Measurements from ENCODE around the gene TLN1.

The TLN1 gene

DNA sequence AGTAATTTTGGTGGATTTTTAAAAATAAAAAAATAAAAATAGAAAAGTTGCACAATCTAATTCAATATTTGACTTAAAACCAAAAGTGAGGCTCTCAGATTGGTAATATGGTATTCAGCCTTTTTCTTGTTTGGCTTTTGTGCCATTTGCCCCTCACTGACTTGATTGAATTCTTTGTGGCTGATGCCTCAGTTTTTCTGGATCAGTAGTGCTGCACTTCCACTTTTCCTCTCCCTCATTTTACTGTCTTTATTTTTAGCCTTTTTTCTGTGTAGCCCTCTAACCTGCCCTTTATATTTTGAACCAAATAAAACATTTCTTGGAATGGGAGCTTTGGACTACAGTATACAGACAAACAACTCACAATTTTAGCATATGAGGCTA lies 25.9 kb upstream of the TLN1 start:
- peaks cover 7% of the 10 kb centered on the region for H3K36me3 ChIP-seq (ENCODE audit: control insufficient read depth, insufficient read depth, low read length)
- no peak for DNase-seq (ENCODE audit: extremely low read depth, insufficient read length)
- H3K27me3 ChIP-seq (replicated peaks; ENCODE audit: control insufficient read depth, insufficient read depth, low read length), result no peaks in the 10 kb centered on the region
- TF ChIP-seq, protein P1, sequence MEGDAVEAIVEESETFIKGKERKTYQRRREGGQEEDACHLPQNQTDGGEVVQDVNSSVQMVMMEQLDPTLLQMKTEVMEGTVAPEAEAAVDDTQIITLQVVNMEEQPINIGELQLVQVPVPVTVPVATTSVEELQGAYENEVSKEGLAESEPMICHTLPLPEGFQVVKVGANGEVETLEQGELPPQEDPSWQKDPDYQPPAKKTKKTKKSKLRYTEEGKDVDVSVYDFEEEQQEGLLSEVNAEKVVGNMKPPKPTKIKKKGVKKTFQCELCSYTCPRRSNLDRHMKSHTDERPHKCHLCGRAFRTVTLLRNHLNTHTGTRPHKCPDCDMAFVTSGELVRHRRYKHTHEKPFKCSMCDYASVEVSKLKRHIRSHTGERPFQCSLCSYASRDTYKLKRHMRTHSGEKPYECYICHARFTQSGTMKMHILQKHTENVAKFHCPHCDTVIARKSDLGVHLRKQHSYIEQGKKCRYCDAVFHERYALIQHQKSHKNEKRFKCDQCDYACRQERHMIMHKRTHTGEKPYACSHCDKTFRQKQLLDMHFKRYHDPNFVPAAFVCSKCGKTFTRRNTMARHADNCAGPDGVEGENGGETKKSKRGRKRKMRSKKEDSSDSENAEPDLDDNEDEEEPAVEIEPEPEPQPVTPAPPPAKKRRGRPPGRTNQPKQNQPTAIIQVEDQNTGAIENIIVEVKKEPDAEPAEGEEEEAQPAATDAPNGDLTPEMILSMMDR (IDR thresholded peaks at IDR 0.05; ENCODE audit: insufficient read depth, low read length, poor library complexity, severe bottlenecking), result no peak
- peak overlapping the region; percentile 88 for H3K4me3 ChIP-seq (replicated peaks; ENCODE audit: low read depth, low read length)

DNA sequence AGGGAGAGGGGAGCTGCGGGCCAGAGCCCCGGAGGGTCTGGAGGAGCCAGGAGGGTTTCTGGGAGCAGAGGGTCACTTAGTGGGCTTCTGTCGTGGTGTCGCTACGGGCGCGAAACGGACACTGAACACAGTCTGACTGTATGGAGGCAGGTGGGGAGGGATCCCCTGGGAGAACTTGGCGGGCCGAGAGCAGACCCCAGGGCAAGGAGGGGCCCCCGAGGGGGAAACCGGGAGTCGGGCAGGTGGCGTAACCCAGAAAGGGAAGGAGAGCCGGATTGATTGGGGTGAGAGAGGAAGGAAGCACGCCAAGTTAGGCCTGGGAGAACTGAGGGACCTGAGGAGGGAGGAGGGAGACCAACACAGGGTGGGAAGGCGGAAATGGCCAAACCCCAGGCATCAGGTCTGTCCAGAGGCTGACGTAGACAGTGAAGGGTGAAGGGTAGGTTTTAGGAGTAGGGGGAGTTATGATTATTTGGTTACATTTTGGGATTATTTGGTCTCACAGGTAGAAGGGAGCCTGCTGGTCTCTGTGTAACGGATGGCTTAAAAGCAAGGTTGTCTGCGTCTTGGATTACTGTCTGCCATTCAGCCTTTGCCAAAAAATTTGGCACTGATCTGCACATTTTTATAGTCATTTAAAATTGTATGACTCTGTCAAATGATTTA lies 25.4 kb upstream of the TLN1 start:
- TF ChIP-seq, protein P1 (IDR thresholded peaks at IDR 0.05; ENCODE audit: insufficient read depth, low read length, poor library complexity, severe bottlenecking), result no peak
- Histone ChIP-seq H3K36me3 (ENCODE audit: control insufficient read depth, insufficient read depth, low read length) (peaks cover 9% of the 10 kb centered on the region), H3K27me3 (replicated peaks; ENCODE audit: control insufficient read depth, insufficient read depth, low read length) (no peaks in the 10 kb centered on the region), H3K4me3 (replicated peaks; ENCODE audit: low read depth, low read length) (peak overlapping the region; percentile 88)
- DNase-seq (ENCODE audit: extremely low read depth, insufficient read length), result no peak

DNA sequence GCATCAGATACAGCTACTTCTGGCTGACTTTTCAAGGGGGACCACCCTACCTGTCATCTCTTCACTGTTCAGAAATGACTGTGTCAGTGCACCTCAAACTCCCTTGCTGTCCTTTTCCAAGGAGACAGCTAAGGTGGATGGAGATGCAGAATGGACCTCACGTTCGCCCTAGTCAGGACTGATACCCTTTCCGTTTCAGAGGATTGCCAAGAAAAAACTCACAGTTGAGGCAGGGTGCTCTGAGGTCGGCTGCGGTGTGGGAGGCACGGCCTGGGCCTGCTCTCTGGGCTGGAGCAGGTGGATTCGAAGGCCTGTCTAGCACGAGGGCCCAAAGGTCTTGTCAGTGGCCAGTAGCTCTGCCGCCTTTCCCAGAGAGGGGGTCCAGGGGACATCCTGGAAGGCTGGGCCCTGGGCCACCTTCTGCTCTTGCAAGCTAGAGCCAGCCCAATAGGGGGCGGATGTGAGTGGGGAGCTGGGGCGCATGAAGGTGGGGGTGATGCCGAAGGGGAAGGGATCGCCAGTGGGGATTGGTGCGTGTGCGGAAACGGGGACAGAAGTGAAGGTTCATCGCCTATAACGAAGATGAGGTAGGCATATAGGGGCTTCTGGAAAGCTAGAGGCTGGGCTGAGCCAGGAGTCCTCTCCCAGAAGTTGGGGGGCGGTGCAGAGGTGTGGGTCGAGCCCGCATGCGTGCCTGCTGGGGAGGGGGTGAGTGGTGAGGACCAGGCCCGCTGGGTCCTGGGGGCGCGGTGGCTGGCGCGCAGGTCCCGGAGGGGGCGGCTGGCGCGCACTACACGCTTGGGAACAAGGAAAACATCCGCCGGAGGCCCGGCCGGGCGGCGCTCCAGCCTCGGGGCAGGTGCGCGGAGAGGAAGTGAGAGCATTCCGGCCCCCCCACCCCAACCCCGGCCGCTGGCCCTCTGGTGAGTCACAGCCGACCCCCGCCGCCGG lies 24.6 kb upstream of the TLN1 start:
- Histone ChIP-seq H3K27me3 (replicated peaks; ENCODE audit: control insufficient read depth, insufficient read depth, low read length) (no peaks in the 10 kb centered on the region), H3K36me3 (ENCODE audit: control insufficient read depth, insufficient read depth, low read length) (peaks cover 13% of the 10 kb centered on the region), H3K4me3 (replicated peaks; ENCODE audit: low read depth, low read length) (peak overlapping the region; percentile 88)
- TF ChIP-seq, protein P1 (IDR thresholded peaks at IDR 0.05; ENCODE audit: insufficient read depth, low read length, poor library complexity, severe bottlenecking), result peak; percentile 95
- DNase-seq (ENCODE audit: extremely low read depth, insufficient read length), result peak; percentile 84

DNA sequence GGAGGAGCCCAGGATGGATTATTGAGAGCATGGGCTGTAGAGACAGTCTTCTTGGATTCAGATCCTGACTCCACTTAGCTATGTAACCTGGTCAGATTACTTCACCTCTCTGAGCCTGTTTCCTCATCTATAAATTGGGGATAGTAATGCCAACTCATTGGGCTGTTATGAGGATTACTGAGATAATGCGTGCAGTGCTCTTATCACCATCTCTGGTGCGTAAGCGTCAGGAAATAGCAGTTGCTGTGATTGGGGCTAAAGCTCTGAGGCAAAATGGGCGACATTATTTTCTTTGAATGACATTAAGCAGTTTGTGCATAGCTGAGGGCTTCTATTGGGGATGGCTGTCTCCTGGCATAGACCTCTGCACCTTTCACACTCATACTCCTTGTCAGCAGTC lies 23.1 kb upstream of the TLN1 start:
- Histone ChIP-seq H3K36me3 (ENCODE audit: control insufficient read depth, insufficient read depth, low read length) (peaks cover 17% of the 10 kb centered on the region), H3K4me3 (replicated peaks; ENCODE audit: low read depth, low read length) (no peak overlapping the region), H3K27me3 (replicated peaks; ENCODE audit: control insufficient read depth, insufficient read depth, low read length) (no peaks in the 10 kb centered on the region)
- no peak for DNase-seq (ENCODE audit: extremely low read depth, insufficient read length)
- TF ChIP-seq, protein P1 (IDR thresholded peaks at IDR 0.05; ENCODE audit: insufficient read depth, low read length, poor library complexity, severe bottlenecking), result no peak

DNA sequence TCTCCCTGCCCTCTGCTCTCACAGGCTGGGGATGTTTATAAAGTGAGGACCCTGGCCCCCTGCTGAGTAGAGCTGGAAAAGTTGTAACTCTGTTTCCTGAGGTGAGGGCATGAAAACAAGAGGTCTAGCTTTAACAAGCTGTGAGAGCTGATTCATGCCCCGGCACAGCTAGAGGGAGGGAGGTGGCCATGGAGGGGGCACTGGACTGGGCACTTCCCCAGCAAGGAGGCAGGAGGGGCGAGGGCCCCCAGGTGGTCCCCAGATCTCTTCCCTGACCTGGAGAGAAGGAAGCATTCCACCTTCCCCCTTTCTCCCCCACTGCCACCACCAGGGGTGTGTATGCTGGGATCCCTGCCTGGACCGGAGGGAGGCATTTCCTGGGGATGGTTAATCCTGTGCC lies 22.3 kb upstream of the TLN1 start, which contains the start of gene MSMP:
MSMP (minus strand) TSS at position 13 of the 400 bp plus-strand sequence. CDS start 147 bp downstream, outside the sequence.
- H3K27me3 ChIP-seq (replicated peaks; ENCODE audit: control insufficient read depth, insufficient read depth, low read length), result no peaks in the 10 kb centered on the region
- H3K36me3 ChIP-seq (ENCODE audit: control insufficient read depth, insufficient read depth, low read length), result peaks cover 17% of the 10 kb centered on the region
- TF ChIP-seq, protein P1 (IDR thresholded peaks at IDR 0.05; ENCODE audit: insufficient read depth, low read length, poor library complexity, severe bottlenecking), result no peak
- no peak within 1 kb of the TSS for H3K4me3 ChIP-seq (replicated peaks; ENCODE audit: low read depth, low read length)
- no peak for DNase-seq (ENCODE audit: extremely low read depth, insufficient read length)
